CD4-positive, alpha-beta T cell treated with Interleukin-6 at 100 ng/mL for 8 hours (primary cell): ENCODE data around the gene MAD1L1.

Experiments used
- DNase-seq: peaks from one replicate; pipeline ENCODE4 v3.0.0-alpha.2; 2020; ENCODE audit warnings: mixed read lengths, low spot score

Gene MAD1L1

GRCh38 chr7:2103071-2103898 lies 129.5 kb downstream of the MAD1L1 start:
- DNase-seq = no peak

GRCh38 chr7:2102375-2102723 lies 130.4 kb downstream of the MAD1L1 start:
- no peak for DNase-seq

- no peak for DNase-seq
Observed at GRCh38 chr7:2101630-2102374, 130.9 kb downstream of the MAD1L1 start.

- peak; percentile 19 for DNase-seq
Observed at GRCh38 chr7:2100278-2101208, 132.2 kb downstream of the MAD1L1 start.

GRCh38 chr7:2099048-2099957 lies 133.4 kb downstream of the MAD1L1 start:
- peak; percentile 36 for DNase-seq

GRCh38 chr7:2098496-2098895 lies 134.2 kb downstream of the MAD1L1 start:
- no peak for DNase-seq

GRCh38 chr7:2098056-2098455 lies 134.7 kb downstream of the MAD1L1 start:
- DNase-seq = no peak

- no peak for DNase-seq
Observed at GRCh38 chr7:2097492-2097891, 135.3 kb downstream of the MAD1L1 start.

- no peak for DNase-seq
Observed at GRCh38 chr7:2096692-2097387, 135.9 kb downstream of the MAD1L1 start.

GRCh38 chr7:2095436-2095835 lies 137.3 kb downstream of the MAD1L1 start:
- DNase-seq = no peak

- DNase-seq = no peak
Observed at GRCh38 chr7:2094454-2095045, 138.2 kb downstream of the MAD1L1 start.

GRCh38 chr7:2093843-2094220 lies 138.9 kb downstream of the MAD1L1 start:
- DNase-seq = no peak

GRCh38 chr7:2093215-2093842 lies 139.4 kb downstream of the MAD1L1 start:
- DNase-seq = no peak

GRCh38 chr7:2092279-2092678 lies 140.5 kb downstream of the MAD1L1 start:
- DNase-seq = no peak

- DNase-seq = no peak
Observed at GRCh38 chr7:2090526-2091520, 141.9 kb downstream of the MAD1L1 start.

GRCh38 chr7:2088801-2089200 lies 143.9 kb downstream of the MAD1L1 start:
- no peak for DNase-seq

- no peak for DNase-seq
Observed at GRCh38 chr7:2087744-2088143, 145.0 kb downstream of the MAD1L1 start.

- no peak for DNase-seq
Observed at GRCh38 chr7:2086229-2086628, 146.5 kb downstream of the MAD1L1 start.

GRCh38 chr7:2085804-2086203 lies 146.9 kb downstream of the MAD1L1 start:
- DNase-seq = no peak
